Measurements from ENCODE around the gene ANO2. TPM values are rescaled to one million over a fixed set of nuclear protein-coding genes. Genes with fewer than 3 reads are reported as not detected.

The ANO2 gene
- total and polyA plus RNA-seq, 2 donors (not counting 3 experiments of a cell fraction or from before 2014, with no cell fraction given): 15.4 to 65.0 TPM

- Histone ChIP-seq H3K9me3 (replicated peaks; ENCODE audit: control insufficient read depth, insufficient read depth, low read length) (no peaks in the 10 kb centered on the region), H3K9ac (replicated peaks; ENCODE audit: extremely low read depth, insufficient read depth, low read length) (no peak overlapping the region), H3K4me1 (ENCODE audit: control insufficient read depth, extremely low read depth, insufficient read depth, low read length) (peaks cover 6% of the 10 kb centered on the region), H3K4me3 (replicated peaks in 1 of 3; ENCODE audit: insufficient read depth in 1 of 3, low read depth in 1 of 3, low read length in 3 of 3) (no peak overlapping the region), H3K27me3 (ENCODE audit: control insufficient read depth in 2 of 2, insufficient read depth in 2 of 2, low read length in 2 of 2) (no peaks in the 10 kb centered on the region), H3K79me2 (ENCODE audit: control insufficient read depth, insufficient read depth, low read length) (peaks cover 8% of the 10 kb centered on the region), H3K9me1 (replicated peaks; ENCODE audit: control insufficient read depth, extremely low read depth, insufficient read depth, low read length) (no peaks in the 10 kb centered on the region), H4K20me1 (replicated peaks; ENCODE audit: control insufficient read depth, extremely low read depth, insufficient read depth, low read length) (peaks cover 12% of the 10 kb centered on the region), H3K36me3 (ENCODE audit: control insufficient read depth in 2 of 2, extremely low read depth in 1 of 2, insufficient read depth in 2 of 2, low read length in 2 of 2) (peaks cover 60 to 90% of the 10 kb centered on the region in 2 experiments), H3K4me2 (ENCODE audit: insufficient read depth, low read length) (no peak overlapping the region), H2AFZ (ENCODE audit: low read depth, low read length) (no peak overlapping the region), H3K27ac (ENCODE audit: insufficient read depth, low read depth, low read length) (no peak overlapping the region)
- intact Hi-C loops (cut with micrococcal nuclease) (no loop called here), dilution Hi-C loops (cut with MboI; ENCODE audit: extremely low pct_ligation_motif_present, low sequenced_read_pairs) (no loop called here)
- DNase-seq (ENCODE audit: low read depth, low spot score): no peak
- TF ChIP-seq CTCF (IDR thresholded peaks at IDR 0.05; ENCODE audit: extremely low read depth in 1 of 2, insufficient read depth in 1 of 2, low read depth in 1 of 2, low read length in 2 of 2) (peak in 1 of 2 donors; percentile 7), POLR2AphosphoS5 (IDR thresholded peaks at IDR 0.05; ENCODE audit: insufficient read depth, low read depth, low read length) (no peak), JUN (IDR thresholded peaks at IDR 0.05; ENCODE audit: borderline replicate concordance, insufficient read depth, insufficient read length, low read depth) (no peak), GATA2 (IDR thresholded peaks at IDR 0.05; ENCODE audit: insufficient read depth, insufficient read length, low read depth, low read length) (no peak), POLR2A (IDR thresholded peaks at IDR 0.05; ENCODE audit: low read depth, low read length) (no peak), MYC (IDR thresholded peaks at IDR 0.05; ENCODE audit: low read depth, low read length) (no peak), EZH2 (IDR thresholded peaks at IDR 0.05; ENCODE audit: borderline replicate concordance, low read depth, low read length, severe bottlenecking) (no peak), FOS (IDR thresholded peaks at IDR 0.05; ENCODE audit: borderline replicate concordance, insufficient read depth, low read length) (no peak)
- FAIRE-seq: no peak
- ChIA-PET POLR2A (no interaction called here), CTCF (interaction anchor here (1.3 kb wide), 1 partner anchor 18 kb away, joined by 3 read pairs; no protein-coding TSS in a partner anchor)
- BruUV-seq (replicated peaks): no TSS peak
These were observed 25.1 kb upstream of the ANO2 start for GRCh38 chr12:5969974-5970690.
